ENCODE data around the gene INHBA. TPM values are rescaled to one million over a fixed set of nuclear protein-coding genes. Genes with fewer than 3 reads are reported as not detected.
A peak's percentile ranks its signal among the peaks of the same experiment; 100 is the strongest.

INHBA gene
- total and polyA plus RNA-seq, 2 donors (not counting 1 experiment from before 2014, with no cell fraction given) = 15.0 to 108 TPM

- peaks cover 24% of the 10 kb centered on the region for H3K36me3 ChIP-seq (ENCODE audit: control insufficient read depth, insufficient read depth, low read length)
- H3K9me3 ChIP-seq (ENCODE audit: control insufficient read depth, insufficient read depth, low read depth, low read length) = no peaks in the 10 kb centered on the region
- H3K9ac ChIP-seq (ENCODE audit: insufficient read depth, low read length) = no peak overlapping the region
- DNase-seq (ENCODE audit: low read depth in 2 of 2) = no peak
- no peak overlapping the region for H3K4me2 ChIP-seq (ENCODE audit: extremely low read depth, insufficient read depth, low read length)
- no peak overlapping the region for H3K27ac ChIP-seq (ENCODE audit: insufficient read depth, low read length)
- H3K27me3 ChIP-seq (ENCODE audit: control insufficient read depth, insufficient read depth, low read length) = no peaks in the 10 kb centered on the region
- H3K79me2 ChIP-seq (ENCODE audit: control insufficient read depth, insufficient read depth, low read length) = peaks cover 47% of the 10 kb centered on the region
- no peak overlapping the region for H3K4me3 ChIP-seq (replicated peaks in 1 of 4; ENCODE audit: control extremely low read depth in 1 of 4, insufficient read depth in 1 of 4, low read depth in 3 of 4, low read length in 4 of 4)
- peaks cover 12% of the 10 kb centered on the region for H3K4me1 ChIP-seq (ENCODE audit: control insufficient read depth, extremely low read depth, insufficient read depth, low read length)
- TF ChIP-seq CTCF (conservative IDR thresholded peaks at IDR 0.05 in 1 of 2, IDR thresholded peaks at IDR 0.05 in 1 of 2; ENCODE audit: low read depth in 1 of 2, low read length in 2 of 2) = no peak
- TF ChIP-seq EZH2 (IDR thresholded peaks at IDR 0.05; ENCODE audit: low read length, missing control alignments) = no peak
- no peaks in the 10 kb centered on the region for H4K20me1 ChIP-seq (ENCODE audit: control insufficient read depth, extremely low read depth, insufficient read depth, low read length)
- no peak overlapping the region for H2AFZ ChIP-seq (ENCODE audit: low read length)
Measured at GRCh38 chr7:41688906-41689305, 14.0 kb downstream of the INHBA start.

GRCh38 chr7:41688012-41688625 lies 14.8 kb downstream of the INHBA start:
- Histone ChIP-seq H3K79me2 (ENCODE audit: control insufficient read depth, insufficient read depth, low read length) (peaks cover 39% of the 10 kb centered on the region), H3K9ac (ENCODE audit: insufficient read depth, low read length) (no peak overlapping the region), H2AFZ (ENCODE audit: low read length) (no peak overlapping the region), H3K4me1 (ENCODE audit: control insufficient read depth, extremely low read depth, insufficient read depth, low read length) (peaks cover 6% of the 10 kb centered on the region), H3K4me3 (replicated peaks in 1 of 4; ENCODE audit: control extremely low read depth in 1 of 4, insufficient read depth in 1 of 4, low read depth in 3 of 4, low read length in 4 of 4) (no peak overlapping the region), H3K4me2 (ENCODE audit: extremely low read depth, insufficient read depth, low read length) (no peak overlapping the region), H4K20me1 (ENCODE audit: control insufficient read depth, extremely low read depth, insufficient read depth, low read length) (no peaks in the 10 kb centered on the region), H3K9me3 (ENCODE audit: control insufficient read depth, insufficient read depth, low read depth, low read length) (no peaks in the 10 kb centered on the region), H3K27ac (ENCODE audit: insufficient read depth, low read length) (no peak overlapping the region), H3K36me3 (ENCODE audit: control insufficient read depth, insufficient read depth, low read length) (peaks cover 19% of the 10 kb centered on the region), H3K27me3 (ENCODE audit: control insufficient read depth, insufficient read depth, low read length) (no peaks in the 10 kb centered on the region)
- DNase-seq (ENCODE audit: low read depth in 2 of 2) = peak in 1 of 2 donors; percentile 71
- TF ChIP-seq CTCF (conservative IDR thresholded peaks at IDR 0.05 in 1 of 2, IDR thresholded peaks at IDR 0.05 in 1 of 2; ENCODE audit: low read depth in 1 of 2, low read length in 2 of 2) = no peak
- TF ChIP-seq EZH2 (IDR thresholded peaks at IDR 0.05; ENCODE audit: low read length, missing control alignments) = no peak

- H3K9ac ChIP-seq (ENCODE audit: insufficient read depth, low read length) = no peak overlapping the region
- DNase-seq (ENCODE audit: low read depth in 2 of 2) = peak in 1 of 2 donors; percentile 91
- H3K9me3 ChIP-seq (ENCODE audit: control insufficient read depth, insufficient read depth, low read depth, low read length) = no peaks in the 10 kb centered on the region
- H3K79me2 ChIP-seq (ENCODE audit: control insufficient read depth, insufficient read depth, low read length) = peaks cover 17% of the 10 kb centered on the region
- H3K27me3 ChIP-seq (ENCODE audit: control insufficient read depth, insufficient read depth, low read length) = no peaks in the 10 kb centered on the region
- TF ChIP-seq EZH2 (IDR thresholded peaks at IDR 0.05; ENCODE audit: low read length, missing control alignments) (no peak), CTCF (conservative IDR thresholded peaks at IDR 0.05 in 1 of 2, IDR thresholded peaks at IDR 0.05 in 1 of 2; ENCODE audit: low read depth in 1 of 2, low read length in 2 of 2) (no peak)
- H3K36me3 ChIP-seq (ENCODE audit: control insufficient read depth, insufficient read depth, low read length) = peaks cover 13% of the 10 kb centered on the region
- no peaks in the 10 kb centered on the region for H4K20me1 ChIP-seq (ENCODE audit: control insufficient read depth, extremely low read depth, insufficient read depth, low read length)
- no peaks in the 10 kb centered on the region for H3K4me1 ChIP-seq (ENCODE audit: control insufficient read depth, extremely low read depth, insufficient read depth, low read length)
- H2AFZ ChIP-seq (ENCODE audit: low read length) = no peak overlapping the region
- no peak overlapping the region for H3K4me2 ChIP-seq (ENCODE audit: extremely low read depth, insufficient read depth, low read length)
- no peak overlapping the region for H3K27ac ChIP-seq (ENCODE audit: insufficient read depth, low read length)
- H3K4me3 ChIP-seq (replicated peaks in 1 of 4; ENCODE audit: control extremely low read depth in 1 of 4, insufficient read depth in 1 of 4, low read depth in 3 of 4, low read length in 4 of 4) = no peak overlapping the region
Measured at GRCh38 chr7:41685684-41686083, 17.2 kb downstream of the INHBA start.
